Esophagus muscularis mucosa (tissue), 4 donors: ENCODE measurements around the gene P2RY8. TPM values are rescaled to one million over a fixed set of nuclear protein-coding genes. Genes with fewer than 3 reads are reported as not detected.
A peak's percentile ranks its signal among the peaks of the same experiment; 100 is the strongest.

Source experiments
- DNase-seq: peaks from one replicate; pipeline ENCODE4 v3.0.0-alpha.2; 2017; ENCODE audit errors: extremely low spot score
- H3K27ac ChIP-seq, 4 donors: fragments of 200-600 bp; sonication (generic); replicated peaks in 1 of 4; 1 replicate in 3 of 4; 2 replicates in 1 of 4; pipeline ENCODE4 v1.5.1; 2016 to 2019; ENCODE audit warnings: mild to moderate bottlenecking in 1 of 4
- H3K27me3 ChIP-seq, 4 donors: fragments of 200-600 bp; sonication (generic); one replicate each; pipeline versions ENCODE4 v1.5.1 to v1.6.0; 2016 to 2019
- H3K36me3 ChIP-seq, 4 donors: fragments of 200-600 bp; sonication (generic); one replicate each; pipeline ENCODE4 v1.5.1; 2016 to 2019
- H3K4me1 ChIP-seq, 4 donors: fragments of 200-600 bp; sonication (generic); one replicate each; pipeline ENCODE4 v1.5.1; 2016 to 2019
- H3K4me3 ChIP-seq, 4 donors: fragments of 200-600 bp; sonication (generic); 1 replicate in 2 of 4; 2 replicates in 2 of 4; pipeline ENCODE4 v1.5.1; 2016 to 2019; ENCODE audit warnings: mild to moderate bottlenecking in 4 of 4, moderate library complexity in 1 of 4
- H3K9me3 ChIP-seq, 4 donors: fragments of 200-600 bp; sonication (generic); 1 replicate in 3 of 4; 2 replicates in 1 of 4; pipeline ENCODE4 v1.5.1; 2016 to 2019
- EP300 ChIP-seq: sonication (generic); formaldehyde crosslinking; IDR thresholded peaks from one replicate; pipeline ENCODE4 v1.6.1; 2017; ENCODE audit warnings: antibody characterized with exemption
- POLR2A ChIP-seq: fragments of 450-650 bp; IDR thresholded peaks from one replicate; pipeline ENCODE4 v1.6.1; 2017; ENCODE audit warnings: antibody characterized with exemption, moderate library complexity, mild to moderate bottlenecking, low read depth
- POLR2AphosphoS5 ChIP-seq, 2 donors: sonication (generic); formaldehyde crosslinking; IDR thresholded peaks; one replicate each; pipeline ENCODE4 v1.6.1; 2017; ENCODE audit warnings: antibody characterized with exemption in 2 of 2
- WGBS: methylation state at CpG from one replicate; pipeline ENCODE4 v1.1.5; 2018; 5-methylcytosine and 5-hydroxymethylcytosine counted together
- intact Hi-C: fragments of 100-400 bp; cut with DNase I; formaldehyde crosslinking; loops from one replicate; pipeline ENCODE4 v1.15.1; 2023
- total RNA-seq, 4 donors: library from RNA; depleted of rRNA; stranded (reverse); fragments of >200 nt; gene quantifications; one replicate each; pipeline versions ENCODE4 v1.1.0 to v1.2.1, GENCODE V29; 2016
- TF ChIP-seq, protein P1 (sequence below), 3 experiments: fragments of 200-600 bp in 2 of 3; fragments of 450-650 bp in 1 of 3; sonication (generic) in 2 of 3; IDR thresholded peaks; one replicate each; pipeline ENCODE4 v1.5.1; 2017 to 2019; ENCODE audit warnings: antibody characterized with exemption in 3 of 3, mild to moderate bottlenecking in 2 of 3, moderate library complexity in 1 of 3

P2RY8 gene
- total RNA-seq, 4 donors from 2014 or later = 0.63 to 3.1 (median 1.9) TPM

DNA sequence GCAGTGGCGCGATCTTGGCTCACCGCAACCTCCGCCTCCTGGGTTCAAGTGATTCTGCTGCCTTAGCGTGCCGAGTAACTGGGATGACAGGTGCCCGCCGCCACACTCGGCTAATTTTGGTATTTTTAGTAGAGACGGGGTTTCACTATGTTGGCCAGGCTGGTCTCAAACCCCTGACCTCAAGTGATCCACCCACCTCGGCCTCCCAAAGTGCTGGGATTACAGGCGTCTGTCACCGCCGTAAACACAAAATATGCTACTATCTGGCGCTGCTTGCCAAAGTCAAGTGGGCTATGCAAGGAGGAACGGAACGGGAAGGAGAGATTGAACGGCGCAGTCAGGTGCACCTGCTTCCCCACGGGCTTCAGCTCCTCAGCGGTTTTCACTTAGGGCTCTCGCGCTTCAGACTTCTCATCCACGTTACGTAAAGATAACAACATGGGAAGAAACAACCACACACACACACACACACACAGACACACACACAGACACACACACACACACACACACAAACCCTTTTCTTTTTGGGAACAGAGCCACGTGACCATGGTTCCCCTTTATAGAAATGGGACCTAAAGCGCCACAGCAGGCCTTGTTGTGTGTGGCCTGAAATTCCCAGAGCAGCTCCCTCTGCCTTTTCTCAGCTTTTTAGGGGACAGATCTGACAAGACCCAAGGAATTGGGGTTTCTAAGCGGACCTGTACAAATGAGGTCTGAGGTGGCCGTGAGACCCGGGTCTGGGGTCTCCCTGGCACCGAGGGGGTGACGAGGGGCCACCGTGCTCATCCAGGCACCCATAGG lies 1.5 kb downstream of the P2RY8 start:
- Histone ChIP-seq H3K27me3 (peaks cover 0 to 33% (median 0%) of the 10 kb centered on the region in 4 donors), H3K27ac (peak overlapping the region in 2 of 4 donors; percentile 42 to 49), H3K4me3 (peak overlapping the region; percentile 15 to 56 (median 40)), H3K36me3 (no peaks in the 10 kb centered on the region), H3K4me1 (no peaks in the 10 kb centered on the region), H3K9me3 (no peaks in the 10 kb centered on the region)
- WGBS = 73% methylated on average over 33 of the region's 33 CpGs
- intact Hi-C loops = no loop called here
- no peak for DNase-seq
- no peak for TF ChIP-seq POLR2AphosphoS5 (IDR thresholded peaks at IDR 0.05)

DNA sequence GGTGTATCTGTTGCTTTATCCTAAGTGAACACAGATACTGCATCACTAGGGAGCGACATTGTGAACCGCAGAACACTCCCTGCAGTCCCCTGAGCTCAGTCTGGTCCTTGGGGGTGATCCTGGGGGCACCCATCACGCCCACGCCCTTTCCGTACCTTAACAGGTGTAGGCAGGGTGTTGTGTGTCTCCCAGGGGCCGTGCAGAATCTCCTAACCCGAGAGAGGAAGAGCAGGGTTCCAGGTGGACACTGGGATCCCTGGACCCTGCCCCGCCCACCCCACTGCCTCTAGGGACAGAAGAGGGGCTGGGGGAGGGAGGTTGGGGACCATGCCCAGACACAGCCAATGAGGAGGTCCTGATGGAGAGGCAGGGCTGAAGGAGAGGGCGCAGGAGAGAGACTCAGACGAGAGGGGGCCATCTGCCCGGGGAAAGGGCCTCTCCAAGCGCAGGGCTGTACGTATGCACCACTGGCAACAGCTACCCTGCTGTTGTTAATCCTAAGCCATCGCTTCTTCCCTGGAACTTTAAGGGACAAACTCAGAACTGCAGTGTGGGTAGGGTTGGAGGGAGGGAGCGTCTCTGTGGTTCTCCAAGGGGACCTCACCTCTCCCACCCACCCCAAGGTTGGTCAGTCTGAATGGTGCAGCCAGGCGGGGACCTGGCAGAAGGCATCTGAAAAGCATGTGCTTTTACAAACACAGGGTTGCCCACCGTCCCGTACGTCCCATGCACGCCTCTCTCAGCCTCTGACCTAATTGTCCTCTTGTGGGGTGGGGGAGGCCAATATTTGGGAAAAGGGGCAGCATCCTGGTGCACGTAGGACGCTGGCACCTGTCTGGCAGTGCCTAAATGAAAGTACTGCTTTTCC lies 2.5 kb downstream of the P2RY8 start:
- Histone ChIP-seq H3K27ac (no peak overlapping the region), H3K27me3 (peaks cover 0 to 33% (median 0%) of the 10 kb centered on the region in 4 donors), H3K9me3 (no peaks in the 10 kb centered on the region), H3K4me3 (peak overlapping the region in 3 of 4 donors; percentile 27 to 46 (median 34)), H3K36me3 (no peaks in the 10 kb centered on the region), H3K4me1 (no peaks in the 10 kb centered on the region)
- WGBS = 53% methylated on average over 22 of the region's 22 CpGs
- intact Hi-C loops = no loop called here
- TF ChIP-seq, protein P1, sequence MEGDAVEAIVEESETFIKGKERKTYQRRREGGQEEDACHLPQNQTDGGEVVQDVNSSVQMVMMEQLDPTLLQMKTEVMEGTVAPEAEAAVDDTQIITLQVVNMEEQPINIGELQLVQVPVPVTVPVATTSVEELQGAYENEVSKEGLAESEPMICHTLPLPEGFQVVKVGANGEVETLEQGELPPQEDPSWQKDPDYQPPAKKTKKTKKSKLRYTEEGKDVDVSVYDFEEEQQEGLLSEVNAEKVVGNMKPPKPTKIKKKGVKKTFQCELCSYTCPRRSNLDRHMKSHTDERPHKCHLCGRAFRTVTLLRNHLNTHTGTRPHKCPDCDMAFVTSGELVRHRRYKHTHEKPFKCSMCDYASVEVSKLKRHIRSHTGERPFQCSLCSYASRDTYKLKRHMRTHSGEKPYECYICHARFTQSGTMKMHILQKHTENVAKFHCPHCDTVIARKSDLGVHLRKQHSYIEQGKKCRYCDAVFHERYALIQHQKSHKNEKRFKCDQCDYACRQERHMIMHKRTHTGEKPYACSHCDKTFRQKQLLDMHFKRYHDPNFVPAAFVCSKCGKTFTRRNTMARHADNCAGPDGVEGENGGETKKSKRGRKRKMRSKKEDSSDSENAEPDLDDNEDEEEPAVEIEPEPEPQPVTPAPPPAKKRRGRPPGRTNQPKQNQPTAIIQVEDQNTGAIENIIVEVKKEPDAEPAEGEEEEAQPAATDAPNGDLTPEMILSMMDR (IDR thresholded peaks at IDR 0.05) = no peak
- TF ChIP-seq EP300 = no peak
- TF ChIP-seq POLR2A = no peak
- TF ChIP-seq POLR2AphosphoS5 (IDR thresholded peaks at IDR 0.05) = no peak
- no peak for DNase-seq

DNA sequence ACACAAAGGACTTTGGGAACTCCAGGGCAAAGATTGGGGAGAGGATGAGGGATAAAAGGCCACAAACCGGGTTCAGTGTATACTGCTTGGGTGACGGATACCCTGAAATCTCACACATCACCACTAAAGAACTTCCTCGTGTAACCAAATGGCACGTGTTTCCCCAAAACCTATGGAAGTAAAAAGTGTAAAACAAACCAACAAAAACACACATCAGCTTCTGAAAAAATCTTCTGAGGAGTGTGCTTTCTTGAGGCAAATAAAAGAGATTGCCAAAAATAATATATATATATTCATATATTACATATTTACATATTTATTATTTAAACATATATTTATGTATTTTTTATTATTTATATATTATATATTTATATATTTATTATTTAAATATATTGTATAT lies 3.9 kb downstream of the P2RY8 start:
- Histone ChIP-seq H3K4me3 (no peak overlapping the region), H3K9me3 (no peaks in the 10 kb centered on the region), H3K27ac (no peak overlapping the region), H3K4me1 (no peaks in the 10 kb centered on the region), H3K36me3 (no peaks in the 10 kb centered on the region), H3K27me3 (peaks cover 0 to 33% (median 0%) of the 10 kb centered on the region in 4 donors)
- intact Hi-C loops = no loop called here
- DNase-seq = no peak
- TF ChIP-seq POLR2AphosphoS5 (IDR thresholded peaks at IDR 0.05) = no peak
- TF ChIP-seq, protein P1 (IDR thresholded peaks at IDR 0.05) = no peak
- WGBS = 33% methylated on average over 4 of the region's 4 CpGs

DNA sequence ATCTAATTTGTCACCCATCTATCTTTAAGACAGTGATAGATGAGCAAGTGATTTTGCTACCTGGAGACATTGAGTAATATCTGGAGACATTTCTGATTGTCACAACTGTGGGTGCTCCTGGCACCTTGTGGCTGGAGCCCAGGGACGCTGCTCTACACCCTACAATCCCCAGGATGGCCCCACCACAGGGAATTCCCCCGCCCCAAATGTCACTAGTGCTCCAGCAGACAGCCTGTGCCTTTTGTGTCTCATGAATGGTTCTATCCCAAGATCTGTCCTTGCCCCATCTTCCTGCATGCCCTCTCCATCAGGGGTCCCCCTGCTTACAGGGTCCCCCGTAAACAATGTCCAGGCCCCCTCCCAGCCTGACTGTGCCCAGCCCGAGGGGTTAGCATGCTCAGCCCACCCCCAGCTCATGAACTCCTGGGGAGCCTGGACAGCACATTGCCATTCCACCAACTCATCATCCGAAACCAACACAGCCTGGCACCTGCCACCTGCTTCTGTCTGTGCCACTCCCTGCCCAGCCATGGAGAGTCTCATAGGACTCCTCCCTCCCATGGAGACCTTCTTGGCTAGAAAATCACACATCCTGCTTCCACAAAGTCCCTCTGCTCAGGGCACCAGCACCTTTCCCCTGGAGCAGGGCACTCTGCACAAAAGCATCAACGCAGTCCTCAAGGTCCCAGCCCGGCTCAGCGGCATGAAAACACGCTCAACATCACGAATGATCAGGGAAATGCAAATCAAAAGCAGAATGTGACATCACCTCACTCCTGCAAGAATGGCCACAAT lies 5.7 kb downstream of the P2RY8 start:
- TF ChIP-seq POLR2A = no peak
- TF ChIP-seq POLR2AphosphoS5 (IDR thresholded peaks at IDR 0.05) = no peak
- TF ChIP-seq EP300 = no peak
- TF ChIP-seq, protein P1 (IDR thresholded peaks at IDR 0.05) = no peak
- H3K27me3 ChIP-seq = peaks cover 0 to 27% (median 0%) of the 10 kb centered on the region in 4 donors
- H3K4me3 ChIP-seq = no peak overlapping the region
- intact Hi-C loops = no loop called here
- H3K9me3 ChIP-seq = no peaks in the 10 kb centered on the region
- no peak overlapping the region for H3K27ac ChIP-seq
- no peaks in the 10 kb centered on the region for H3K4me1 ChIP-seq
- 83% methylated on average over 9 of the region's 10 CpGs for WGBS
- no peaks in the 10 kb centered on the region for H3K36me3 ChIP-seq
- no peak for DNase-seq
